GM18909 (cell line): ENCODE results near the gene PICK1.
"Not testable (repeated sequence)": the region's sequence is repeated elsewhere in the genome, so short reads cannot be mapped to it uniquely, and the experiment has no call there.

ENCODE experiments used
- ATAC-seq: cut with Tn5 transposase; IDR thresholded peaks from one replicate; pipeline ENCODE4 v1.9.1; 2021; ENCODE audit warnings: mild to moderate bottlenecking; ENCODE audit not compliant: unreplicated experiment, poor library complexity

Gene PICK1

DNA sequence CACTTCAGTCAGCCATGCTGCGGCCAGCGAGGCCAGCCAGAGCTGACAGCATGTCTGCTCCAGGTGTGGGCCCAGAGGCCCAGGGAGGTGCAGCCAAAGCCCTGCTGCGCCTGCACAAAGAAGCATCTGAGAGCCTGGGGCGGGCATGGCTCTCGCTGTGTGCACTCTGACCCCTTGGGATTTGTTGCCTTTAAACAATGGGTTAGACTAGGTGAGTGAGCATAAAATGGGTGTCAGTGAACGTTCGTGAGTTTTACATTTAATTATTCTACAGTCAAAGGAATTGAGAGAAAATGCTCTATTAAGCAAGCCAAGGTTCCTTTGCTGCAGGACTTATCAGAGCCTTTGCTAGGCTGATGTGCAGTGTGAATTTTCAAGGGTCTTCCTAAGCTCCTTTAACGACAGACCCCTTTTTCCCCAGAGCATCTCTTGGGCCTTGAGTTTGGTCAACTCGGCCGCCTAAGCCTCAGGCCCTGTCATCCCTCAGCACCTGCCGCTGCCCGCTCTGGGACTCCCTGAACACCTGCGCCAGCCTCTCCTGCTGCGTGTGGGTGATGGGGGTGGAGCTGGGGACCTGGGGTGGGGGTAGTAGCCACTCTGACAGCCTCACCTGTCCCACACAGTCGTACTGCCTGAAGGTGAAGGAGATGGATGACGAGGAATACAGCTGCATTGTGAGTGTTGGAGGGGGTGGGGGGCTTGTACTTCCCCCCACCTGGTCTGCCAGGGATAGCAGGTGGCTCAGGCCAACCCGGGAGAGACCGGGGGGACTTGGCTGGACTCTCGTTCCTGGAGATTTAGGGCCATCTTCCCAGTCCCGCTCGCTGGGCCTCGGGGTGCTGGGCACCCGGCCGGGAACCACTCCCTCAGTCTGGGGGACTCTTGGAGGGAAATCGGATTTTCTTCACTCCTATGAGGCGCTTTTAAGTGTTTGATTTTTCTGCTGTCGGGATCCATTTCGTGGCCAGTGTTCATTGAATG is 16.2 kb downstream of the PICK1 start:
- ATAC-seq = no peak

DNA sequence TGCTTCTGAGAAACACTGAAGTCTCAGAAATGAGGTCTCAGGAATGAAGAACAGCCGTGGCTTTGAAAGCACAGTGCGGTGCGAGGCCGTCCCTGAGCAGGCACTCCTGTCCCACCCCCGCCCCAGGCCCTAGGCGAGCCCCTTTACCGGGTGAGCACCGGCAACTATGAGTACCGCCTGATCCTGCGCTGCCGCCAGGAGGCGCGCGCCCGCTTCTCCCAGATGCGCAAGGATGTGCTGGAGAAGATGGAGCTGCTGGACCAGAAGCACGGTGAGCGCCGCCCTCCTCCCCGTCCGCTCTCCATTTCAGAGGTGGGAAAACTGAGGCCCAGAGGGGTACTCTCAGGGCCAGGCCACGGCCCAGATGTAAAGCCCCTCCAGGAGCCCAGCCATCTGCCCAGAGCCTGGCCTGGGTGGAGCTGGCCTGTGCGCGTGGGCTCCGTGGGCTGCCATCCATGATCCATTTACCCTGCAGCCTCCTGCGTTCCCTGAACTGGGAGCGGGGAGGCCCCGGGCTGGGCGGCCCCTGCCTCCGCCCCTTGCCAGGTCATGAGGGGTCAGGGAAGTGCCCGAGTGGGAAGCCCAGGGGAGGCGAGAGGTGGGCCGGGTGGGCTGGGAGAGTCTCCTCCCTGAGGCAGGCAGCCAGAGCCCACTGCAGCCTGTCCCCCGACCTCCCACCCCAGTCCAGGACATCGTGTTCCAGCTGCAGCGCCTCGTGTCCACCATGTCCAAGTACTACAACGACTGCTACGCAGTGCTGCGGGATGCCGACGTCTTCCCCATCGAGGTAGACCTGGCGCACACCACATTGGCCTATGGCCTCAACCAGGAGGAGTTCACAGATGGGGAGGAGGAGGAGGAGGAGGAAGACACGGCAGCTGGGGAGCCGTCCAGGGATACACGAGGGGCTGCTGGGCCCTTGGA is 17.2 kb downstream of the PICK1 start:
- ATAC-seq = no peak

DNA sequence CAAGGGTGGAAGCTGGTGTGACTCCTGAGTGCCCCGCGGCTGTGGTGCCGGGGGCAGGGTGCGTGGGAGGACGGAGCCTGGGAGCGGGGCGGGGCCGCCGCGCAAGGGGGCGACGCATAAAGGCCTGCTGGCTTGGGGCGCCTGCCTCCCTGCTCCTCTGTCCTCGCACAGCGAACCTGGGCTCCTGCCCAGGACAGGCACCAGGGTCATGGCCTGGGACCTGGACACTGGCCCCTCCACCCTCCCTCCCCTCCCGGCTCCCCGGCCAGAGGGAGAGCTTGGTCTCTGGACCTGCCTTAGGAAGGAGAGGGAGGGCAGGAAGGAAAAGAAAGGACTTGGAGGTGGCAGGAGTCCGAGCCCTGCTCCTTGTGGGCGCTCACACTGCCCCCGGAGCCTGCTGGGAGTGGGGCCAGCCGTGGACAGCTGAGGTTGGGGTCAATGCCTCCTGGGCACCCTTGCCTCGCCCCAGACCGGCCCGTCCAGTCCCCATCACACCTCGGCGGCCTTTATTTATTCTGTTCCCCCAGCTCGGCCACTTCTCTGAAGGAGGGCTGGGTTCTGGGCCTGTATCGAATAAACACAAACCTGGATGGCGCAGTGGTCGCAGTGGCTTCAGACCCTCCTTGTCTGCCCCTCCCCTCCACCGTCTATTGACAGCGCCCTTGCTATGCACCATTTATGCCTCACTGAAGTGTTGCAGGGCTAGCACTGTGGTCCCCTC is 18.1 kb downstream of the PICK1 start:
- no peak for ATAC-seq

DNA sequence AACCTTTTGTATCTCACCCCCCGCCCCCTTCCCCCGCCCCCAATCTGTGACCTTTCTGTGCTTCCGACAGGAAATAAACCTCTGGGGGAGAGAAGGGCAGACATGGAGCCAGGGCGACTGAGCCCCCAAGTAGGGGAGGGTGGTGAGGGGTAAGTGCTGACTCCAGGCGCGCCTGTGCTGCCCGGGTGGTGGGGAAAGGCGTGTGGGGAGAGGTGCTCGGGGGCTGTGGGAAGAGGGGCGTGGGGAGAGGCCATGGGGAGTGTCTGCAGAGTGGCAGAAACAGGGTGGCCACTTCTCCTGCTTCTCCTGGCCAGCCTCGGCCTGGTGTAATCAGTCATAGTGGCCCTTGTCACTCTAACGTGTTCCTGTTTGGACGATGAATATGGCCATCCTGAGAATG is 18.8 kb downstream of the PICK1 start:
- no peak for ATAC-seq

DNA sequence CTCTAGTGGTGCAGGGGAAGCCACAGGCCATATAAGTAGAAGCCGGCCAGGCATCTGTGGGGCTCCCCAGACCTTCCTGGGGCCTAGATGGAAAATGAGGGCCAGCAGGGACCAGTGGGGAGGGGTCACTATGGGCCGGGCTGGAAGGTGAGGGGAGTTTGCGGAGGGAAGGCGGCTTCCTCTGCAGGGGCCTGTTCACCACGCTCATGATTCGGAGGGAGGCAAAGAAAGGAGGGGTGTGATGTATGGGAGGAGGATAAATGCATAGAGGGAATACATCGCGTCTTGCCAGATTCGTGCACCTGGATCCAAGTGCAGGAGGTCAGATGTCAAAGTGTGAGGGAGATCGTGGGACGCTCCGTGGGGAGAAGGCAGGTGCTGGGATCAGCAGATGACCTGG is 19.9 kb downstream of the PICK1 start:
- no peak for ATAC-seq

DNA sequence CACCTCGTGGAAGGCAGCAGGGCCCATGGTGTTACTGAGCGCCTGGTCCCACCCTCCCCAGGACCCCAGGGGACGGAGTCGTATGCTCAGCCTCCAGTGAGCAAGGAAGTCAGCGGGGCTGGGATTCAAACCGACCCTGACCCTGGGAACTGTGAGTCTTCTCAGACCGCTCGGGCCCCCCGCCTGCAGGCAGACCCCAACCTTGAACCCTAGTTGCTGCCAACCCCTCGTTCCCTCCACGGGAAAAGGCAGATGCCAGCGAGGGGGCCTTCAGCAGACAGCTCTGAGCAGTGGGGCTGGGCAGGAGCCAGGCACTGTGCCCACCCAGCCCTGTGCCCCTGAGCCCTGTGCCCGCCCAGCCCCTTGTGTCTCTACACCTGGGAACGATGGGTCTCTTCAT is 20.4 kb downstream of the PICK1 start:
- no peak for ATAC-seq

DNA sequence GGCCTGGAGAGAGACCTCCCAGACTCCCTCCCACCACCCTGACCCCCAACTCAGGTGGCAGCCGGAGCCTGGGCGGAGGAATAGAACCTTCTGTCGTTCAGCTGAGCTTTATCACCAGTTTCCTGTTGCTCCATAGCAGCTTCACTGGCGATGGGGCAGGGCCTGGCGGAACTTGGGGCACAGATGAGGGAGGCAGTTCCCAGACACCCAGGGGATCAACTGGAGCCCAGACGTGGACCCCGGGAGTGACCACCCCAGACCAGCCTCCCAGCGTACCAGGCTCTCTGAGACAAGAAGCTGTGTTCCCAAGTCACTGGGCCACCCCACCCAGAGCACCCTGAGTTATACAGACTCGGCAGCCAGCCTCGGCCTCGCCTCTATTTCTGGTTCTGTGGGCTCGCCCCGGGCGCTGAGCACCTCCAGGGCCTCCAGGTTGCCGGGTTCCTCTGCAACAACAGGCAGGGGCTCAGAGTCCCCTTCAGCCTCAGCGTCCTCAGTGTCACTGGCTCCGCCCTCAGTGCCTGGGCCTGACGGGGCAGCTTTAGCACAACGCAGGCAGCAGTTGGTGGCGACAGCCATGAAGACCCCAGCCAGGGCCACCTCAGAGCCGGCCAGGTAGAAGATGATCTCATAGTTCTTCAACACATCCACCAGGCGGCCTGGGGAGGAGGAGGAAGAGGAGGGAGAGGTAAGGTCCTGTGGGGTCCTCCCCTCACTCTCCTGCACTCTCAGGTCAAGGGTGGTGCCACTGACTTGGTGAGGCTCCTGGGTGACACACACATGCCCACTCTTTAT is 21.0 kb downstream of the PICK1 start:
- no peak for ATAC-seq

DNA sequence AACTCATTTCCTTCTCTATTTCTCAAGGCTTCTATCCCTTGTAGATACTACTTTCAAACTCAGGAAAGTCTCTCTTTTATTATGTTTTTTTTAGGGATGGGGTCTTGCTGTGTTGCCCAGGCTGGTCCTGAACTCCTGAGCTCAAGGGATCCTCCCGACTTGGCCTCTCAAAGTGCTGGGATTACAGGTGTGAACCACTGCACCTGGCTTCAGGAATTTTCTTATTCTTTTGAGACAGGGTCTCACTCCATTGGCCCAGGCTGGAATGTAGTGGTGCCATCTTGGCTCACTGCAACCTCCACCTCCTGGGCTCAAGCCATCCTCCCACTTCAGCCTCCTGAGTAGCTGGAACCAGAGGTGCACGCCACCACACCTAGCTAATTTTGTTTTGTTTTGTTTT is 22.0 kb downstream of the PICK1 start:
- not testable (repeated sequence) for ATAC-seq

DNA sequence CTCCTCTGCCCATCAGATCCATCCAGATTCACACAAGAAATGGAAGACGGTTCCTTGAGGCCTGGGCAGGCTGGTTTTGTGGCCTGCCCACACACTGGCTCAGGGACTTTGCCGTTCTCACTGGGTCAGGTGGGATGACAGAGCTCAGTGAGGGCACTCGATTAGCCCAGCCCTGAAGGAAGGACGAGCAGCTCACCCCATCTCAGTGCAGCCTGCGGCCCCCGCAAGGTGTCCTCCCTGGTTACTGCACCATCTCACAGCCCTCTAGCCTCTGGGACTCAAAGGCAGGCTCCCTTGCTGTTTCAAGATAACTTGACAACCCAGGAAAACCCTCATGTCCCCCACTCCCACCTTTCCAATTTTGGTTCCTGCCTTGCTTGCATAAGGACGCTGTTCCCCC is 22.6 kb downstream of the PICK1 start:
- ATAC-seq = no peak

DNA sequence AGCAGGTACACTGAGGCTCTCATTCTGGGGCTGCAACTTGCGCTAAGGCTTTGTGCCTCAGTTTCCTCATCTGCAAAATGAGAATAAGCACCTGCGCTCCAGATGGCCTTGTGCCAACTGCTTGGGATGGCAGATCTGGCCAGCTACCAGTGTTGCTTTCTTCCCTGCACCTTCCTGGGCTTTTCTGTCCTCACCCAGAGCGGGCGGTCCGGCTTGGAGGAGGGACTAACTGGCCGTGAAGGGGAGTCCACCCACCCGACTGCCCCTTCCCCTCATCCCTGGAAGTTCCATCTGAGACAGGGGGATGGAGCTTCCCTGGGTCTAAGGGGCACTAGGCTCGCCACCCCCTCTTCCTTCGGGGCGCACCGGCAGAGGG is 23.3 kb downstream of the PICK1 start:
- no peak for ATAC-seq

DNA sequence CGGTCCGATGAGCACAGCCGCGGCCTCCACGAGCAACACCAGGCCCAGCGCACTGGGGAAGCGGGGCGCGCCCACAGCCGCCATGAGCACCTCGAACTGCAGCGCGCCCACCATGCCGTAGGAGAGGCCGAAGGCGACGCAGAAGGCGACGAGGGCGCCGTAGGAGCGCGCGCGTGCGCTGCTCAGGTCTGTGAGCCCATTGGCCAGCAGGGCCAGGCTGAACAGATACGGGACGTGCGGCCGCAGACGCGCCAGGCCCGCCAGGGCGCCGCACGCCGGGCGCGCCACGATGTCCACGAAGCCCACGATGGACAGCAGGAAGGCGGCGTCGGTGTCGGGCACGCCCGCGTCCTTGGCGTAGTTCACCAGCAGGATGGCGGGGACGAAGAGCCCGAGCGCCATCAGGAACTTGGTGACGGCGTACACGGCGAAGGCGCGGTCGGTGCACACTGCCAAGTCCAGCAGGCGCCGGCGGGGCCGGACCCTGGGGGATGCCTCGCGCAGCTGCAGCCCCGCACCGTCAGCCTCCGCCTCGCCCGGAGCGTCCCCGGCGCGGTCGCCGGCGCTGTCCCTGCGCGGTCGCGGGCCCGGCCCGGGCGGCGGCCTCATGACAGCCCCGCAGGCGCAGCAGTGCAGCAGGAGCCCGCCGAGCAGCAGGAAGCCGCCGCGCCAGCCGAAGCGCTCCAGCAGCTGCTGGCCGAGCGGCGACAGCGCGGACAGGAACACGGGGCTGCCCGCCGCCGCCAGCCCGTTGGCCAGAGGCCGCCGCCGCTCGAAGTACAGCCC is 23.8 kb downstream of the PICK1 start:
- ATAC-seq = no peak

DNA sequence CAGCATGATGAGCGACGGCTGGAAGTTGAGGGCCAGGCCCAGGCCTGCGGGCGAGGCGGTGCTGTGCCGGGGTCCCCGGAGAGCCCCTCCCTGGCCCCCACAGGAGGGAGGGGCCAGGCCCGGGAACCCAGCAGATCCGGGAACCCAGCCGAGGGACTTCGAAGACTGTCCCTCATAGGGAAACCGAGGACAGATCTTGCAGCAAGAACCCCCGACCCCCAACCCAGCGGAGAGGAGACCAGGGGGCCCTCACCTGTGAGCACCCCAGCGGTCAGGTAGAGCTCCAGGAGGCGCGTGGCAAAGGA is 24.4 kb downstream of the PICK1 start:
- ATAC-seq = no peak

DNA sequence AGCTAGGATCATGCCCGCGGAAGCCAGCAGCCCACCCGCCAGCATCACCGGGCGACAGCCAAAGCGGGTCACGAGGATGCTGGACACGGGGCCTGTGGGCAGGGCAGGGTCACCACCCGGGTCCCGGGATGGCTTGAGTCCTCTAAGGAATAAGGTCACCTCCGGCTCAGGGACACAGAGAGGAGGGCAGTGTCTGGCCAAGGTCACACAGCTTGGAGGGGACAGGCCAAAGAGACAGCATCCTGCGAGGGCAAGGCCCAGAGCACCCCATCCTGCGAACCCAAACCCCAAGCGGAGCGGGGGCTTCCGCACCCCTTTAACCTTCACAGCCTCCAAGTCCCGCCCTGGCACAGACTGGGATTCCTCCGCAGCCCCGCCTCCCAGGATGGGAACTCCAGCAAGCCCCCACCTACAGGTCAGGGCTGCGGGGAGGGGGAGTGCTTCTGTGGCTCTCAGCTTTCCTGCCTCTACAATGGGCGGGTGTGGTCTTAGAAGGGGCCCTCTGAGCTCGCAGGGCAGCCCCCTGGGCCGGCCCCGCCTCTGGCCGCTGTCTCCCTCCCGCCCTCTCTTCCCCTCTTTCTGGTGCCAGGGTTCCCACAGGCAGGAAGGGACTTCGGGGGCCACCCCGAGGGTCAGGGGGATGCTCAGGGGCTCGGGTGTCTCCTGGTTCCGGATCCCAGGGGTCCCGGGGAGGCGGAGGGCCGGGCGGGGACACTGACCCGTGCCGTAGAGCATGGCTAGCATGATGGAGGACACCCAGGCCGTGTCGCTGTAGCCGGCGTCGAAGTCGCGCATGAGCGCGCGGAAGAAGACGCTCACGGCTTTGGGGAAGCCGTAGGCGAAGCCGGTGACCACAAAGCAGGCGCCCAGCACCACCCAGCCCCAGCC is 25.0 kb downstream of the PICK1 start:
- ATAC-seq = no peak

DNA sequence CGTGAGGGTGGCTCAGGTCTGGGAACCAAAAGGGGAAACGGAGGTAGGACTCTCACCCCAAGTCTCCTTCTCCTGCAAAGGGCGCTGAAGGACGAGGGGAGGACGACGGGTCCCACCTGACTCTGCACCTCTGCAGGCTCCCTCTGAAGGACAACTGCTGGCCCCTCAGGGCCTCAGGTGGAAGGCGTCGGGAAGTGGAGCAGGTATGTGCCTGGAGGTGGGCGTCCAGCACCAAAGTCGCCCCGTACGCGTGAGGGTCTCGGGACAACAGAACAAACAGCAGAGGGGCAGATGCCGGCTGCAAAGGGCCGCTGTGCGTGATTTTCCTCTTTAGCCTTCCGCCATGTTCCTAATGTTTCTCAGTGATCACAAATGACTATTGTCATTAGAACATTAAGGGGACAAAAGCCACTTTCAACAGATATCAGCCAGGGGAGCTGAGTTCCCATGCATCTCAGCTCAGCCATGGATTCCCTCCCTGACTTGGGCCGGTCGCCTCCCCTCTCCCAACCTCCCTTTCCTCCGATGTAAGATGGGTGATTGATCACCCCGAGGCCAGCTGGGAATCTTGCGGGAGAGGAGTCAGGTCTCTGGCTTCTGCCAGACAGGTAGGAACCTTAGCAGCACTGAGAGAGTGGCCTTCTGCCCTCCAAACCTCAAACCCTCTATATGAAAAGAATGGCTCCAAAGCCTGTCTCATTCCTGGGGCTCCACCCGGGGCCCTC is 25.9 kb downstream of the PICK1 start:
- no peak for ATAC-seq

DNA sequence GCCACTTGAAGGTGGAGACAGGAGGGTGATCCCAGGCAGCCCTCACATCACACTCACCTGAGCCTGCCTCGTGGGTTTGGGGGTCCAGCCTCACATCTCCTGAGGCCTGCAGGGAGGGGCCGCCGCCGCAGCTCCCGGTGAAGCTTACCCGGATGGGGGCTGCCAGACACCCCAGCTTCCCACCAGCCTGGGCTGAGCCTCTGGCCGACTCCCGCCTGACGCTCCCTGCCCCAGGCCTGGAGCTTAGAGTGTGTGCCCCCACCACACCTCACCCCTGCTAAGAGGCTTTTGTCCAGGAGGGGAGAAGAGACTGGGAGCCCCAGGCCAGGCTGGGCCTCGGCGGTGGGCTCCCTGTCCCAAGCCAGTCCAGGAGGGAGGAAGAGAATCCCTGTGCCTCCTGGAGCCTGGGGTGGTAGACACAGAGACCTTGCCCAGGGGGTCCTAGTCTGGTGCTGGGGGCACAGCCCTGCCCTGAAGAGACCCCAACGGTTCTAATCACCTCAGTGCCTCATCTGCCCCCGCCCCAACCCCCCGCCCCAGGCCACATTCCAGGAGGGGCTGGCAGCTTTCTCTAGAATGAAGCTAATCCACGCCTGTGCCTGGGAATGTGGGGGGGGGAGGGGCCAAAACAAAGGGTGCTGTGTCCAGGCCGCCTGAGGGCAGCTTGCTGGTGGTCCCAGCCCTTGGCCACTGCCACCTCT is 26.9 kb downstream of the PICK1 start, which contains the start of gene SLC16A8:
Gene SLC16A8 (minus strand): TSS at position 254 of the 701 bp plus-strand sequence. CDS start 1,311 bp downstream, outside the sequence.
- no peak for ATAC-seq

DNA sequence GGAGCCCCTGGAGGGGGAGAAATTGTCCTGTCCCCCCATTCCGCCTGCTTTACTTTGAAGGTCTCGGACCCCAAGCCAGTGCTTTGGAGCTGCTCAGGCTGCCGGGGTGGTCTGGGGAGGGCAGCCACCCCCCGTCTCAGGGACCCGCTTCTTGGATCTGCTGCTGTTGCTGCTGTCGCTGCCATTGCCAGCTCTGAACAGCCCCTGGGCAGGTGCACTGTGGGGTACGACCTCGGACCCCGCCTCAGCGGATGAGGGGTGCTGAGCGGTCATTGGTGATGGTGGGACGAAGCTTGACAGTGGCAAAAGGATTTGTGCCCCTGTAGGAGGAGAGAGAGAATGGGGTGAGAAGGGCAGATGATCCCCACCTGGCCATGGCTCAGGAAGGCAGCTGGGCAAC is 27.9 kb downstream of the PICK1 start:
- no peak for ATAC-seq

DNA sequence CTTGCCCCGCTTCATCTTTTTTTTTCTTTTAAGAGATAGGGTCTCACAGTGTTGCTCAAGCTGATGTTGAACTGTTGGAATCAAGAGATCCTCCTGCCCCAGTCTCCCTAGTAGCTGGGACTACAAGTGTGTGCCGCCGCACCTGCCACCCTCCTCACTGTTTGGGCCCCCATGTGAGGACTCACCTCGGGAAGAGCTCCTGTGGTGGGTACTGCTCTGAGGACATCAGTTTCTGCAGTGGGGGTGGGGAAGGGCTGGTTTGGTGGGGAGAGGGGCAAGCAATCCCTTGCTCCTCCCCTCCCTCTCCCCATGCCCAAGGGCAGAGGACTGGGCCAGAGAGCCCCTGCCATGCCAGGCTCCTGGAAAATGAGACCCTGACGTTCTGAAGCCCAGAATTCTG is 28.3 kb downstream of the PICK1 start:
- ATAC-seq = no peak
